Measurements from ENCODE around the gene OR2F2.

OR2F2 gene

GRCh38 chr7:143901332-143901667 lies 33.7 kb upstream of the OR2F2 start:
- Histone ChIP-seq H3K4me1 (ENCODE audit: control insufficient read depth, insufficient read depth, low read length) (peaks cover 31% of the 10 kb centered on the region), H3K27ac (ENCODE audit: low read depth, low read length) (peak overlapping the region; percentile 81), H3K27me3 (ENCODE audit: control insufficient read depth, insufficient read depth, low read length) (no peaks in the 10 kb centered on the region)

DNA sequence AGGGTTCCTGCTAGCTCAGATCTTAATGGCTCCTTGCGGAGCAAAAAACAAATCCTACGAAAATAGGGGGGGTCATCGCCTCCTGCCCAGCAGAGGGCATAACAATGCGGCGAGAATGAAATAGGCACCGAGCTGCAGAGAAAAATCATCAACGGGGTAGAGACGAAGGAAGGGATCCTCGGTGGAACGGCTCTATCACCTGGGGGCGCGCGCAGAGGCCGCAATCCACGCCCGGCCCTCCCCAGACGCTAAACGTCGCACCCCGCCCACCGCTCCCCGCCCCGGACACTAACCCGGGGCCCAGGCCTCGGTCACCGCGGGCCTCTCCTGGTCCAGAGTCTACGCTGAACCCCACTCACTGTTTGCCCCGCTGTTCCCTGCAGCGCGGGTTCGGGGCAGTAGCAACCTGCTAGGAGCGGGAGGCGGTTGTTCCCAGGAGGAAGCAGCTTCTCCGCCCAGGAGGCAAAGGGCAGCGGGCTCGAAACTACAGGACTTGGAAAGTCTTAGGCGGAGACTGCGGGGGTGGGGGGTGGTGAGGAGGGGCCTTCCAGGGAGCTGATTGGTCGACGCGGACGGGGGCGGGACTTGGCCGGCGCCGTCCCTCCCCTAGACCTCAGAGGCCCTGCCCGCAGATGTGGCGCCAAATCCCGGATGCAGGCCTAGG lies 33.2 kb upstream of the OR2F2 start, which contains the start of gene TCAF1:
Gene TCAF1, minus strand, starts transcription at position 509 of the 664 bp plus-strand sequence. CDS start 25,568 bp downstream, outside the sequence.
- H3K4me3 ChIP-seq (ENCODE audit: low read depth, low read length), result peak within 1 kb of the TSS; percentile 76
- H3K27me3 ChIP-seq (ENCODE audit: control insufficient read depth, insufficient read depth, low read length), result no peaks in the 10 kb centered on the region
- peak within 1 kb of the TSS; percentile 68 for H3K9ac ChIP-seq (ENCODE audit: low read length)
- no peaks in the 10 kb centered on the region for H3K9me3 ChIP-seq (ENCODE audit: control insufficient read depth, insufficient read depth, low read depth, low read length)
- H3K36me3 ChIP-seq (ENCODE audit: control insufficient read depth, insufficient read depth, low read length), result no peaks in the 10 kb centered on the region
- peak within 1 kb of the TSS; percentile 81 for H3K27ac ChIP-seq (ENCODE audit: low read depth, low read length)
- peaks cover 36% of the 10 kb centered on the region for H3K4me1 ChIP-seq (ENCODE audit: control insufficient read depth, insufficient read depth, low read length)

More at GRCh38 chr7:143901332-143901667, 33.7 kb upstream of the OR2F2 start:
- Histone ChIP-seq H3K4me3 (ENCODE audit: low read depth, low read length) (peak overlapping the region; percentile 76), H3K9ac (ENCODE audit: low read length) (peak overlapping the region; percentile 68), H3K36me3 (ENCODE audit: control insufficient read depth, insufficient read depth, low read length) (no peaks in the 10 kb centered on the region), H3K9me3 (ENCODE audit: control insufficient read depth, insufficient read depth, low read depth, low read length) (no peaks in the 10 kb centered on the region)

DNA sequence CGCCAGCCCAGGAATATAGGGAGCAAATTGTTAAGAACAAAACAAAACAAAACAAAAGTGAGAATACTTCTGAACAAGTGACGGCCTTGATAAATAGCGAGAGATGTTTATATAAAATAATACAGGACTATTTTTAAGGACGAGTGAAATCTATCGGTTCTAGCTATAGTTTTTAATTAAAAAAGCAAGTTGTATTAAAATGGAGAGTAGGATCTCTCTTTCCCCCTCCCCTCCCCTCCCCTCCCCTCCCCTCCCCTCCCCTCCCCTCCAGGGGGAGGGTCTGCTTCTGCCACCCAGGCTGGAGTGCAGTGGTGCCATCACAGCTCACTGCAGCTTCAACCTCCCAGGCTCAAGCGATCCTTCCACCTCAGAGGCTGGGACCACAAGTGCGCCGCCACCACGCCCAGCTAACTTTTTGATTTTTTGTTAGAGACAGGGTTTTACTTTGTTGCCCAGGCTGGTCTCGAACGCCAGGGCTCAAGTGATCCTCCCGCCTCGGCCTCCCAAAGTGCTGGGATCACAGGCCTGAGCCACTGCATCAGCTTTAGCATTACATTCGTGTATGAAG lies 32.6 kb upstream of the OR2F2 start:
- Histone ChIP-seq H3K27me3 (ENCODE audit: control insufficient read depth, insufficient read depth, low read length) (no peaks in the 10 kb centered on the region), H3K27ac (ENCODE audit: low read depth, low read length) (no peak overlapping the region), H3K4me1 (ENCODE audit: control insufficient read depth, insufficient read depth, low read length) (peaks cover 41% of the 10 kb centered on the region), H3K9me3 (ENCODE audit: control insufficient read depth, insufficient read depth, low read depth, low read length) (no peaks in the 10 kb centered on the region), H3K36me3 (ENCODE audit: control insufficient read depth, insufficient read depth, low read length) (no peaks in the 10 kb centered on the region), H3K4me3 (ENCODE audit: low read depth, low read length) (peak overlapping the region; percentile 76), H3K9ac (ENCODE audit: low read length) (no peak overlapping the region)

DNA sequence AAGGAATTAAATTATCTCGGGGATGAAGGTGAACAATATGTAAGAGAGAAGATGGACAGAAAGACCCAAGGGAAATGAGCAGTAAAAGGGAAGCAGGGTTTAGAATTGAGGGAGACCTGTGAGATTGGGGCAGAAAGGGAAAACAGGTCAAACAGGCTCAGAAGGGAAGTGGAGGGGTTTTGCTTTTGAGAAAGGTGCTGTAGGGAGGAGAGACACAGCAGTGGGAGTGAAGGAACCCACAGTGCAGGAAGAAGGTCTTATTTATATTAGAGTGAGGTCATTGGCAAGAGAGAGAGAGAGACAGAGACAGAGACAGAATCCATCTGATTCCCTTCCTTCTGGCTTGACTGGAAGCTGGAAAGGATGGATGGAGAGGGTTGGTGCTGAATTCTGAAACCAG lies 29.5 kb upstream of the OR2F2 start:
- H3K27me3 ChIP-seq (ENCODE audit: control insufficient read depth, insufficient read depth, low read length), result no peaks in the 10 kb centered on the region
- H3K36me3 ChIP-seq (ENCODE audit: control insufficient read depth, insufficient read depth, low read length), result no peaks in the 10 kb centered on the region
- H3K9me3 ChIP-seq (ENCODE audit: control insufficient read depth, insufficient read depth, low read depth, low read length), result no peaks in the 10 kb centered on the region
- no peak overlapping the region for H3K9ac ChIP-seq (ENCODE audit: low read length)
- H3K4me3 ChIP-seq (ENCODE audit: low read depth, low read length), result no peak overlapping the region
- peaks cover 33% of the 10 kb centered on the region for H3K4me1 ChIP-seq (ENCODE audit: control insufficient read depth, insufficient read depth, low read length)
- H3K27ac ChIP-seq (ENCODE audit: low read depth, low read length), result no peak overlapping the region

DNA sequence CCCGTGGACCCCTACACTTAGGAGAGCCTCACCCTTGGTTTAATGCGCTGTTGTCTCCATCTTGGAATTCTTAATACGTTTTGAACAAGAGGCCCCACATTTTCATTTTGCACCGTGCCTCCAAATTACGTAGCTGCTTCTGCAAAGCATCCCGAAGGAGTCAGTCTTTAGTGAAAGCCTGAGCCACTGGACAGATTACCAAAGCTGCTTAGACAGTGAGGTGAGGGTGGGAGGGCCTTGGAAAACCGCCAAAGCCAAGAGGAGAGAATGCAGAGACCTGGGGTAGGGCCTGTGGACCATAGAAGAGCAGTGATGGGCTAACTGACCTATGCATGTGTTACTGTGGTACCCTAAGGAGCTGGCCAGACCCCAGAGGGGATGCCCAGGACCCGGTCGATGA lies 28.9 kb upstream of the OR2F2 start:
- no peak overlapping the region for H3K27ac ChIP-seq (ENCODE audit: low read depth, low read length)
- no peaks in the 10 kb centered on the region for H3K9me3 ChIP-seq (ENCODE audit: control insufficient read depth, insufficient read depth, low read depth, low read length)
- H3K4me1 ChIP-seq (ENCODE audit: control insufficient read depth, insufficient read depth, low read length), result peaks cover 28% of the 10 kb centered on the region
- no peak overlapping the region for H3K4me3 ChIP-seq (ENCODE audit: low read depth, low read length)
- H3K36me3 ChIP-seq (ENCODE audit: control insufficient read depth, insufficient read depth, low read length), result no peaks in the 10 kb centered on the region
- no peak overlapping the region for H3K9ac ChIP-seq (ENCODE audit: low read length)
- H3K27me3 ChIP-seq (ENCODE audit: control insufficient read depth, insufficient read depth, low read length), result no peaks in the 10 kb centered on the region

DNA sequence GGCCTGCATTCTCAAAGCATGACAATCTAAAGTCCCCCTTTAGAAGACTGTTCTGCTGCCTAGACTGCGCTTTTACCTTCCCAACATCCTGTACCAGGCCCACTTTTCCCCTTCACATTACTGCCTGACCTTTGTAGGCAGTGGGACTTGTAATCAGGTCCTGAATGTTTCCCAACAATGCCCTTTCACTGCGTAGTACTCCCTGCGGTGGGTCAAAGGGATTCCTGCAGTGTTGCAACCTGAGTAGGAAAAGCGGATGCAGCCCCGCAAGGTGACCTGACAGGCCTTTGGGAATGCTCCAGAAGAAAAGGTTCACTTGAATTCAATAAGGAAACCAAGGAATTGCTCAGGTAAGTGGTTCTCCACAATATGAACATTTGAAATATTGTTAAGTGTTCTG lies 28.1 kb upstream of the OR2F2 start:
- no peak overlapping the region for H3K9ac ChIP-seq (ENCODE audit: low read length)
- H3K27me3 ChIP-seq (ENCODE audit: control insufficient read depth, insufficient read depth, low read length), result no peaks in the 10 kb centered on the region
- H3K9me3 ChIP-seq (ENCODE audit: control insufficient read depth, insufficient read depth, low read depth, low read length), result no peaks in the 10 kb centered on the region
- no peak overlapping the region for H3K4me3 ChIP-seq (ENCODE audit: low read depth, low read length)
- no peak overlapping the region for H3K27ac ChIP-seq (ENCODE audit: low read depth, low read length)
- H3K36me3 ChIP-seq (ENCODE audit: control insufficient read depth, insufficient read depth, low read length), result no peaks in the 10 kb centered on the region
- H3K4me1 ChIP-seq (ENCODE audit: control insufficient read depth, insufficient read depth, low read length), result peaks cover 28% of the 10 kb centered on the region

- peaks cover 28% of the 10 kb centered on the region for H3K4me1 ChIP-seq (ENCODE audit: control insufficient read depth, insufficient read depth, low read length)
- H3K27ac ChIP-seq (ENCODE audit: low read depth, low read length), result no peak overlapping the region
- H3K27me3 ChIP-seq (ENCODE audit: control insufficient read depth, insufficient read depth, low read length), result no peaks in the 10 kb centered on the region
- H3K36me3 ChIP-seq (ENCODE audit: control insufficient read depth, insufficient read depth, low read length), result no peaks in the 10 kb centered on the region
- H3K9me3 ChIP-seq (ENCODE audit: control insufficient read depth, insufficient read depth, low read depth, low read length), result no peaks in the 10 kb centered on the region
- H3K9ac ChIP-seq (ENCODE audit: low read length), result no peak overlapping the region
- no peak overlapping the region for H3K4me3 ChIP-seq (ENCODE audit: low read depth, low read length)
Measured at GRCh38 chr7:143908120-143908519, 26.9 kb upstream of the OR2F2 start.

DNA sequence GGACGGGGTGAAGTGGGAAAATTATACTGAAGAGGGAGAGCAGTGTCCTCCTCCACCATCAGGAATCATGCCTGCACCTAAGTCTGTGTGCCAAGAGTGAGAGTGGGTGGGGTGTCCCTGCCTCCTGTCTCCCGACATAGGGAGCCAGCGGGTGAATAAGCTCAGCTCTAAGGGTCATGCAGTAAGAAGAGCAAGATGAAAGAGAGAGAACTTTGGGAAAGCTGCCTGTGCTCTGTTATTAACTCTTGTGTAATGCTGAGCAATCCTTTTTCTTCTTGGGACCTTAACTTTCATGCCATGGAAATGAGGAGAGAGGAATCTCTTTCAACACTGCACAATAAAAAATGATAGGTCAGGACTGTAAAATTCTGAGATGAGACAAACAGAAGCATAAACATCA lies 25.2 kb upstream of the OR2F2 start:
- Histone ChIP-seq H3K27me3 (ENCODE audit: control insufficient read depth, insufficient read depth, low read length) (no peaks in the 10 kb centered on the region), H3K4me3 (ENCODE audit: low read depth, low read length) (no peak overlapping the region), H3K9ac (ENCODE audit: low read length) (no peak overlapping the region), H3K9me3 (ENCODE audit: control insufficient read depth, insufficient read depth, low read depth, low read length) (no peaks in the 10 kb centered on the region), H3K4me1 (ENCODE audit: control insufficient read depth, insufficient read depth, low read length) (peaks cover 23% of the 10 kb centered on the region), H3K36me3 (ENCODE audit: control insufficient read depth, insufficient read depth, low read length) (no peaks in the 10 kb centered on the region), H3K27ac (ENCODE audit: low read depth, low read length) (no peak overlapping the region)

DNA sequence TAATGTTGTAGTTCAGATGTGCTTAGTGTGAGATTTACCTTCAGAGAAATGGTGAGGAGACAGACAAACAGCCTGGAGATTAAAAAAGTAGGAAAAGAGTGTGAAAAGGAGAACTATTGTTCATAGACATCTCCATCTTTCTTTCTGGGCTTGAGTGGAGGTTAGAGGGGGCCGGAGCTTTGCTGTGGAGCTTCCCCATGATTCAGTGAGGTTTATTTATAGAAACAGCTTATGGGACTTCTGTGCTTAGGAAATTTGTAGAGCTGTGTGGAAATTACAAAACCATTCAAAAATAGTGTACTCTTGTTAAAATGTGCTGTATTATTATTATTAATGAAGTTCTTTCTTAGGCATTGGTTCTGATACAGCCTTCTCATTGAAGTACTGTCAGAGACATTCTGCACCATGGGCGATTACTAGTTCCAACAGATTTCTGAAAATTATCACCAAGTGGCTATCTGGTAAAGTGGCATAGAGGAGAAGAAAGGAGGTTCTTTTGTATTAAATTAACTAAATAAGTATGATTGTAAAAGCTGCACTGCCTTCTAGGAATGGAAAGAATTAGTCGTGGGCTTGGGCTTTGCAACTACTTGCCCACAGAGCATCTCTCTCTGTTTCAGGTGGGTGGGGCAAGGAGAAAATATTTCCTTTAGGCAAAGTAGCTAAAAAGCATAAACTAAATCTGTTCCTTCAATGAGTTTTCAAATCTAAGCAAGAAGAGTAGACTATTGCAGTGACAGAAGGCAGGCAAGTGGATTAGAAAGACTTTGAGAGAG lies 24.4 kb upstream of the OR2F2 start:
- Histone ChIP-seq H3K27me3 (ENCODE audit: control insufficient read depth, insufficient read depth, low read length) (no peaks in the 10 kb centered on the region), H3K9ac (ENCODE audit: low read length) (no peak overlapping the region), H3K4me1 (ENCODE audit: control insufficient read depth, insufficient read depth, low read length) (peaks cover 15% of the 10 kb centered on the region), H3K4me3 (ENCODE audit: low read depth, low read length) (no peak overlapping the region), H3K36me3 (ENCODE audit: control insufficient read depth, insufficient read depth, low read length) (no peaks in the 10 kb centered on the region), H3K27ac (ENCODE audit: low read depth, low read length) (no peak overlapping the region), H3K9me3 (ENCODE audit: control insufficient read depth, insufficient read depth, low read depth, low read length) (no peaks in the 10 kb centered on the region)

DNA sequence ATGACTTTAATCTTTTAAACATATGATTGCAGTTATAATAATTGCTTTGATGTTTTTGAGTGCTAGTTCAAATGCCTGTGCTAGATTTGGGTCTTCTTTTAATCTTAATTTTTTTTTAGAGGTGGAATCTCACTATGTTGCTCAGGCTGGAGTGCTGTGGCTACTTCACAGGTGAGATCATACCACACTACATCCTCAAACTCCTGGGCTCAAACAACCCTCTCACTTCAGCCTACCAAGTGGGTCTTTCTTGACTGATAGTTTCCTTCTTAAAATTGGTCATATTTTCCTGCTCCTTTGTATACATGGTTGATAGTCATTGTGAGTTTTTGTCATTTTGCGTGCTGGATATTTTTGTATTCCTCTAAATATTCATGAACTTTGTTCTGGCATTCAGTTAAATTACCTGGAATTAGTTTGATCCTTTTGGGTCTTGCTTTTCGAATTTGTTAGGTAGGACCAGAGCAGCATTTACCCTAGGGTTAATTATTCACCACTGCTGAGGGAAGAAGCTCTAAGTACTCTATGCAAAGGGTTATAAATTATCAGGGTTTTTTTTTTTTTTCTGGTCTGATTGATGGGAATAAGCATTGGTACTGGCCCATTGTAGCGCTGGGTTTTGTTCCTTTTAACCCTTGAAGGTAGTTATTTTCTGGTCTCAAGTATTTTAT lies 21.0 kb upstream of the OR2F2 start:
- Histone ChIP-seq H3K4me3 (ENCODE audit: low read depth, low read length) (no peak overlapping the region), H3K4me1 (ENCODE audit: control insufficient read depth, insufficient read depth, low read length) (no peaks in the 10 kb centered on the region), H3K36me3 (ENCODE audit: control insufficient read depth, insufficient read depth, low read length) (no peaks in the 10 kb centered on the region), H3K27me3 (ENCODE audit: control insufficient read depth, insufficient read depth, low read length) (no peaks in the 10 kb centered on the region), H3K27ac (ENCODE audit: low read depth, low read length) (no peak overlapping the region), H3K9ac (ENCODE audit: low read length) (no peak overlapping the region), H3K9me3 (ENCODE audit: control insufficient read depth, insufficient read depth, low read depth, low read length) (no peaks in the 10 kb centered on the region)

Measured in HUES6 (cell line).